LNCAP (cell line): ENCODE results near the gene WDFY2.

ENCODE experiments used
- TF ChIP-seq, protein P1 (sequence below): fragments of 450-650 bp; IDR thresholded peaks from 2 replicates; pipeline ENCODE4 v1.5.1; 2017; ENCODE audit warnings: mild to moderate bottlenecking

The WDFY2 gene

DNA sequence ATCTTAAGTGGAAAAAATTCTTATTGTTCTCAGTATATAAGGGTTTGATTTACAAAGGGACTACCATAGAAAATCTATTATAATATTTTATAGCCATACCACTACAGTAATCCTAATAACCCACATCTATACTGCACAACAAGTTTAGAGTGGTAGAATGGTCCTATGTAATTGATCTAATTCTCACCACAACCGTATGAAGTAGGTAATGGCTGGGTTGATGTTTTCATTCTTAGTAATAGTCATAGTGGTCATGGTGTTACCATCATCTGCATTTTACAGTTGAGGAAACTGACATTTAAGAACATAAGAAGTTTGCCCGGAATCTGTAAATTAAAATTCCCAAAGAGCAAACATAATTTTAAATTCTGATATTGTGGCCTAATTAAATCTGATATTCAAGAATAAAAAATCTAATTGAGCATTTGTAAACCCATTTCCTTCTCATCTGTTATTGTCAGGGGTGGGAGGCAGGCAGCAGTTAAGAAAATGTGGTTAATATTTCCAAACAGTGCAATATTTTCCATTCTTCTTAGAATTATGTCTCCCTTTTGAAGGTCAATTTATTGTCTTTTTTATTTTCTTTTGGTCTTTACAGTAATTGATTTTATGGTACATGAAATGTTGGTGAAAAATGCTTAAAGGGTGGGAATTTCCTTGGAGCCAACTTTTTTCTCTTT lies 154.1 kb downstream of the WDFY2 start:
- TF ChIP-seq, protein P1, sequence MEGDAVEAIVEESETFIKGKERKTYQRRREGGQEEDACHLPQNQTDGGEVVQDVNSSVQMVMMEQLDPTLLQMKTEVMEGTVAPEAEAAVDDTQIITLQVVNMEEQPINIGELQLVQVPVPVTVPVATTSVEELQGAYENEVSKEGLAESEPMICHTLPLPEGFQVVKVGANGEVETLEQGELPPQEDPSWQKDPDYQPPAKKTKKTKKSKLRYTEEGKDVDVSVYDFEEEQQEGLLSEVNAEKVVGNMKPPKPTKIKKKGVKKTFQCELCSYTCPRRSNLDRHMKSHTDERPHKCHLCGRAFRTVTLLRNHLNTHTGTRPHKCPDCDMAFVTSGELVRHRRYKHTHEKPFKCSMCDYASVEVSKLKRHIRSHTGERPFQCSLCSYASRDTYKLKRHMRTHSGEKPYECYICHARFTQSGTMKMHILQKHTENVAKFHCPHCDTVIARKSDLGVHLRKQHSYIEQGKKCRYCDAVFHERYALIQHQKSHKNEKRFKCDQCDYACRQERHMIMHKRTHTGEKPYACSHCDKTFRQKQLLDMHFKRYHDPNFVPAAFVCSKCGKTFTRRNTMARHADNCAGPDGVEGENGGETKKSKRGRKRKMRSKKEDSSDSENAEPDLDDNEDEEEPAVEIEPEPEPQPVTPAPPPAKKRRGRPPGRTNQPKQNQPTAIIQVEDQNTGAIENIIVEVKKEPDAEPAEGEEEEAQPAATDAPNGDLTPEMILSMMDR = no peak

DNA sequence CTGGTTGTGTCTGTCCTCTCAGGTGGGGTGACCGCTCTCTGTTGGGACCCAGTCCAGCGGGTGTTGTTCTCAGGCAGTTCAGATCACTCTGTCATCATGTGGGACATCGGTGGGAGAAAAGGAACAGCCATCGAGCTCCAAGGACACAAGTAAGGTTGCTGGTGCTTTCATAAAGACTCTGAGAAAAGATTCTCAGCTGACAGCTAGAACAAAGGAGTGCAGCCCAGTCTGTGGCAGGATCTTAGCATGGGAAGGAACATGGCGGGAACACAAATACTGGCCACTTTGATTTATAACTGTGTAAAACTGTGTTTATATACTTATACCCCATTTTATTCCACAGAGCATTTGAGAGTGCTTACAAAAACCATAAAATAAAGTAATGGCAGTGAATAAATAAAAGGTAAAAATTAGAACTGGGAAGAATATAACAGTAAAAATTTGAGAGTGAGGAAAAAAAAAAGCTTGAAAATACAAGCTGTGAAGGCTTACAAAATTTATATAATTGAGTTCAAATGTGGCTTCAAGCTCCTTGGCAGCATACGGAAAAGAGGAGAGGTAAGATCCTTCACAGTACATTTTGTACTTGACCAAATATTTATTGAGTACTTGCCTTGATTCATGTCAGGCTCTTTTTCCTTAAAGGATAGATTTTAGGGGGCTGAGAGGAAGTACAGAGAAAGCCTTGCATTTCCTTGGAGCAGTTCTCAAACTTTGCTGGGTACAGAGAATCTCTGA lies 154.9 kb downstream of the WDFY2 start:
- TF ChIP-seq, protein P1 = no peak

DNA sequence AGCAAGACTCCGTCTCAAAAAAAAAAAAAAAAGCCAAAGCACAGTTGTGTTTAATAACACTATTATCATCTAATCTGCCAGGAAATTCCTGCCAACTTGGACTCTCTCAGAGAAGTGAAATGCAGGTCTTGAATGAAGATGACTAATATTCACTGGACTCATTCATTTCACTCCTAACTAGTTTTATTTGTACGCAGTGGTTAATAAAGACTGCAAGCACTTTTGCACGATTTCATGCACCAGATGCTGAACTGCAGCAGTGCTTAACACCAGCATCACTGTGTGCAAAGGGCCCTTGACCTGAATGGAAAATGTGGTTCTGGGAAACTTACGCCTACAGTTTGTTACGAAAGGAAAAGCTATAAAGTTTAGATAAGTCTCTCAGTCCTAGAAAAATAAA lies 156.4 kb downstream of the WDFY2 start:
- TF ChIP-seq, protein P1 = no peak

DNA sequence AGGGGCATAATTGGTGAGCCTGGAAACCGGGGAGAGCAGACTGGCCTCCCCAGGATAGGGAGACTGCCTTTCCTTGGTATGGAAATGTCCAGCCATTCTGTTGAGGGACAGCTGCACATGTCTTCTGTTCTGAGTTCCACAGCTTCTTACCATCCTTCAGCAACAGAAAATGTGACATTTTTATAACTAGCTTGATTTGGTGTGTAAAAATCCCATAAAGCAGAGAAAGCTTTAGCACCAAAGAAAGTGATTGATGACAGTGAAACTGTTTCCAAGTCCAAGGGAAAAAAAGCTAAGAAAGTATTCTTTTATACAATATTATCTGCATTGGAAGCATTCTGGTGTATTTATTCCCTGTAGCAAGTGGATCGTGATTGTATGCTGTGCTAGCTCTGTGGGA lies 157.8 kb downstream of the WDFY2 start:
- TF ChIP-seq, protein P1 = no peak

DNA sequence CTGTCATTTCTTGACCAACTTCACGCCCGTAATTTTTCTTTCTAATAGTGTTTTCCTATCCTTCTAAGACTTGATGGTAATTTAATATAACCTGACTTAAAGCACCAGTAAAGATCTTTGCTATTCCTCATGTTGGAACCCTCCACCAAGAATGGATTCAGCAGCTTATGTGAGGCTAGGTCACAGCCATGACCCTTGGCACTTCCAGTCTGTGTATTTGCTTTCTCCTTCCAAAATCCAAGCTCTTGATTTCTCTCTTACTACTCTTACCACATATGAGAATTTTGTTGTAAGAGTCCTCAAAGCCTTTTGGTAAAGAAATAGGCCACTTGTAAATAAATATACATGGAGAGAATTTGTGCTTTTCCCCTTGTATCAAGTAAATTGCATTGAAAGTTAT lies 158.3 kb downstream of the WDFY2 start:
- TF ChIP-seq, protein P1 = no peak

DNA sequence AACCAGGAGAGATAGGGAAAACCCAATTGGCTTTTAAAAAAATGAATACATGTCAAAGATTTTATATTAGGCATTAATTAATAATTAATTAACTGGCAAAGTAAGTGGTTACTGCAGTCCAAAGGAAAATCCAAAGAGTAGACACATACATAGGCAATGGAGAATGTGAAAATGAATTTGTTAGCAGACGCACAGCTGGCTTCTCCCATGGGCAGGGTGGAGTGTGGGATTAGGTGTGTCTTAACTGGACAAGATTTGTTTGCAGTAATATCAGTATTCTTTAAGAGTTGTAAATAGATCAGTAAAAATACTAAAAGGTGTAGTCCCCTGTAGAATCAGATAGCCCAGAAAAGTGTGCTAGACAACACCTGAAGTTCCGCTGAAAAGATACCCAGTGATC lies 161.0 kb downstream of the WDFY2 start:
- TF ChIP-seq, protein P1 = no peak

DNA sequence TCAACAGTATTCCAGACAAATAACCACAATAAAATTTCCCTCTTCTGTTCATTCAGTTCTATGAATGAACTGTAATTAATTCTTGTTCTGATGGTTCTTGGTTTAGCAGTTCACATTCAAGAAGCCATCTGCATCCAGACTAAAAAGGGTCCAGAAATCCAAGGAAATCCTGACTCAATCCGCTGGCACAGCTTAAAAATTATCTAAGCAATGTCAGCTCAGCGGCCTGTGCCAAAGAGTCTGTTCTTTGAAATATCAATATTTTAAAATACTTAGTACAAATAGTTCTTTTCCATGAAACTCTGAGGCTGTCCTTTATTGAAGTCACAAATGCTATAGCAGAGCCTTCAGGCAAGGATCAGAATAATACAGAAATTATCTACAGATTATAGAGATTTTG lies 162.5 kb downstream of the WDFY2 start:
- TF ChIP-seq, protein P1 = no peak
